ENCODE measurements around the gene CXXC5.

DNA sequence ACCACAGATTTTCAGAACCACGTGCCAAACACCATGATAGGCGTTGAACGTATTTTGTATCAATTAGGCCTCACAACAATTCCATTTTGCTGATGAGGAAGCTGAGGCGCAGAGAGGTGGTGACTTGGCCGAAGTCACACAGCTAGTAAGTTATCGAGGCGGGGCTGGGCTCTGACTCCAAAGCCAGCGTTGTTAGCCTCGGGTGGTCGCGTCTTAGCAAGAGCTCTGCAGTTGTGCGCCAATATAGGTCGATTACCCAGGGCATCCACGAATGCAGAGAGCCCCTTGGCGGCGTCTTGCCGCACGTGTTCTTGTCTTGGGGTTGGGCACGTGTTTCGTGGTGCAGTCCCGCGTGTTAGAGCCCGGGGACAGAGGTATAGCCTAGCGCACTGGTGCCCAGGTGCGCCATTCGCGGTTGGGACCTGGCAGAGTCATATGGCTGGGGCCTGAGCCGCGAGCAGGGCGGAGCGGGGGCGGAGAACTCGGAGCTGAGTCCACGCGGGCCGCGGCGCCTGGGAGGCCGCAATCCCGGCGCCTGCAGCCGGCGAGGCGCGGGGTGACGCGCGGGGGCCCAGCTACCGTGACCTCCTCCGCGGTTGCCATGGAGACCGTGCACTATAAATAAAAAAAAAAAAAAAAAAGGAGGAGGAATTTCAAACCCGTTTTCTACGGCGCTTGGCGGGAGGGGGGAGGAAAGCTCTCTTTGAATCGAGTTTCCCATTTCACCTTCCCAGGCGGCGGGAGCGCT is 62.3 kb downstream of the CXXC5 start:
- TF ChIP-seq, protein P1, sequence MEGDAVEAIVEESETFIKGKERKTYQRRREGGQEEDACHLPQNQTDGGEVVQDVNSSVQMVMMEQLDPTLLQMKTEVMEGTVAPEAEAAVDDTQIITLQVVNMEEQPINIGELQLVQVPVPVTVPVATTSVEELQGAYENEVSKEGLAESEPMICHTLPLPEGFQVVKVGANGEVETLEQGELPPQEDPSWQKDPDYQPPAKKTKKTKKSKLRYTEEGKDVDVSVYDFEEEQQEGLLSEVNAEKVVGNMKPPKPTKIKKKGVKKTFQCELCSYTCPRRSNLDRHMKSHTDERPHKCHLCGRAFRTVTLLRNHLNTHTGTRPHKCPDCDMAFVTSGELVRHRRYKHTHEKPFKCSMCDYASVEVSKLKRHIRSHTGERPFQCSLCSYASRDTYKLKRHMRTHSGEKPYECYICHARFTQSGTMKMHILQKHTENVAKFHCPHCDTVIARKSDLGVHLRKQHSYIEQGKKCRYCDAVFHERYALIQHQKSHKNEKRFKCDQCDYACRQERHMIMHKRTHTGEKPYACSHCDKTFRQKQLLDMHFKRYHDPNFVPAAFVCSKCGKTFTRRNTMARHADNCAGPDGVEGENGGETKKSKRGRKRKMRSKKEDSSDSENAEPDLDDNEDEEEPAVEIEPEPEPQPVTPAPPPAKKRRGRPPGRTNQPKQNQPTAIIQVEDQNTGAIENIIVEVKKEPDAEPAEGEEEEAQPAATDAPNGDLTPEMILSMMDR (IDR thresholded peaks at IDR 0.05; ENCODE audit: insufficient read depth, low read depth, low read length) = no peak
- no peak for TF ChIP-seq EZH2 (IDR thresholded peaks at IDR 0.05; ENCODE audit: insufficient read depth, low read length)
